Epithelial cell of proximal tubule (primary cell): ENCODE results near the gene GMPR. TPM values are rescaled to one million over a fixed set of nuclear protein-coding genes. Genes with fewer than 3 reads are reported as not detected.

Source experiments
- DNase-seq: peaks from one replicate; pipeline ENCODE4 v3.0.0-alpha.2; 2011; ENCODE audit warnings: low read depth
- H3K4me3 ChIP-seq: 2 replicates; pipeline ENCODE4 v1.5.1; 2011; ENCODE audit warnings: low read depth, mild to moderate bottlenecking, low read length
- total RNA-seq: library from RNA; depleted of rRNA; stranded (reverse); fragments of >200 nt; gene quantifications from 2 replicates; pipeline ENCODE4 v1.2.3, GENCODE V29; 2015
- TF ChIP-seq, protein P1 (sequence below): conservative IDR thresholded peaks from 2 replicates; pipeline ENCODE4 v1.5.1; 2012; ENCODE audit warnings: low read depth, mild to moderate bottlenecking, low read length

GMPR gene
- total RNA-seq, 1 donor from 2014 or later = 0.81 TPM

DNA sequence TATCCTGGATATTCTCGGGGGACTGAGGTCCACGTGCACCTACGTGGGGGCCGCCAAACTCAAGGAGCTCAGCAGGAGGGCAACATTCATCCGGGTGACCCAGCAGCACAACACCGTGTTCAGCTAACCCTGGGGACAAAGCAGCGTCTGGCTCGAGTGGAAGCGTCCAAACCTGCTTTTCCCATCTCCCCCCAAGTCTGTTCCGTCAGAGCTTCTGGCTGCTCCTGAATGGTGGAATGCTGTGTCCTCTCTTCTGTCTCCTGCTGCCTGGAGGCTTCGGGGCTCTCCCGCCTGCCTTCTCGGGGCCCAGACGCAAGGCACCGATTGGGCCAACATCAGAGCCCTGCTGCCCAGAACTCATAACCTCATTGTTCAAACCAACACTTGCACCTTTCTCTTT, 56.7 kb downstream of the GMPR start:
- no peak overlapping the region for H3K4me3 ChIP-seq
- no peak for DNase-seq
- TF ChIP-seq, protein P1, sequence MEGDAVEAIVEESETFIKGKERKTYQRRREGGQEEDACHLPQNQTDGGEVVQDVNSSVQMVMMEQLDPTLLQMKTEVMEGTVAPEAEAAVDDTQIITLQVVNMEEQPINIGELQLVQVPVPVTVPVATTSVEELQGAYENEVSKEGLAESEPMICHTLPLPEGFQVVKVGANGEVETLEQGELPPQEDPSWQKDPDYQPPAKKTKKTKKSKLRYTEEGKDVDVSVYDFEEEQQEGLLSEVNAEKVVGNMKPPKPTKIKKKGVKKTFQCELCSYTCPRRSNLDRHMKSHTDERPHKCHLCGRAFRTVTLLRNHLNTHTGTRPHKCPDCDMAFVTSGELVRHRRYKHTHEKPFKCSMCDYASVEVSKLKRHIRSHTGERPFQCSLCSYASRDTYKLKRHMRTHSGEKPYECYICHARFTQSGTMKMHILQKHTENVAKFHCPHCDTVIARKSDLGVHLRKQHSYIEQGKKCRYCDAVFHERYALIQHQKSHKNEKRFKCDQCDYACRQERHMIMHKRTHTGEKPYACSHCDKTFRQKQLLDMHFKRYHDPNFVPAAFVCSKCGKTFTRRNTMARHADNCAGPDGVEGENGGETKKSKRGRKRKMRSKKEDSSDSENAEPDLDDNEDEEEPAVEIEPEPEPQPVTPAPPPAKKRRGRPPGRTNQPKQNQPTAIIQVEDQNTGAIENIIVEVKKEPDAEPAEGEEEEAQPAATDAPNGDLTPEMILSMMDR = no peak

DNA sequence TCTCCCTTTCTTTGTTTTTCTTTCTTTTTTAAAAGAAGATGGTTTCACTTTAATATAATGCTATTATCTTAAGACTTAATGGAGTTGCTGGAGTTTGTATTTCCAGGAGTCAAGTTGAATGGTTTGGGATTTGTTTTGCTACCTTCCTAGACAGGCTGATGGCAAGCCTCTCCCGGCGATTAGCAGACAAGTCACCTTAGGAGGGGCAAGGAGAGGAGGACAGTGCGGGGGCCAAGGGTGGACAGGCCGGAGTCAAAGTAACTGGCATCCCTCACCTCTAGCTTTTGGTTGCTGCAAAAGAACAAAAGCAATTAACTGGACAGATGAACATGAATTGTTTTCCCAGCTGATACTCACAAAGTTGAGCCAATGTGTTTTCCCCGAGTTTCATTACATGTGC, 57.1 kb downstream of the GMPR start:
- TF ChIP-seq, protein P1 = no peak
- no peak overlapping the region for H3K4me3 ChIP-seq
- DNase-seq = no peak

DNA sequence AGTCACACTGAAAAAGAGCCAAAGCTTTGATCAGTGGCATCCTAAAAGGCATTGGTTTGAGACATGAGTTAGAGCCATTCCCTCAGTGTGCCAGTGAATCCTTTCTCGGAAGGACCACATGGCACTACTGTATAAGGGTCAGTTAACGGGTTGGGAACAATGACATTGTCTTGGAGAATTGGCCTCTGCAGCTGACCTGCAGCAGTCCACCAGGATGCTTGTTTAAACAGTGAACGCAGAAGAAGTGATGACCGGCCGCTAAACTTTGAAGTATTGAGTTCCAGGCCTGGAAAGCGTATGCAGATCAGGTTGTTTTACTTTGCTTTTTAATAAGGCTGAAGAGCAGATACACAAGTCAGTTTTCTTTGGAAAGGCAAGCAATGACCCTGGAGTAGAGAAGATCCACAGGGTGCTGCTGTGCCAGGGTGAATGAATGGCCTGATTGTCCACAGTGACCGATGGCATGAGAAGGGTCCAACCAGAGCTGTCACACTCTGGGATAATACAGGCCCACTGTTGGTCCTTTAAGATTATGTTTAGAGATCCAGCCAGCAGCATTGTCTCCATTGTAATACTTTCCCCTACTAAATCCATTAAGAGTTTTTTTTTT, 57.8 kb downstream of the GMPR start:
- DNase-seq = no peak
- H3K4me3 ChIP-seq = no peak overlapping the region
- TF ChIP-seq, protein P1 = no peak

DNA sequence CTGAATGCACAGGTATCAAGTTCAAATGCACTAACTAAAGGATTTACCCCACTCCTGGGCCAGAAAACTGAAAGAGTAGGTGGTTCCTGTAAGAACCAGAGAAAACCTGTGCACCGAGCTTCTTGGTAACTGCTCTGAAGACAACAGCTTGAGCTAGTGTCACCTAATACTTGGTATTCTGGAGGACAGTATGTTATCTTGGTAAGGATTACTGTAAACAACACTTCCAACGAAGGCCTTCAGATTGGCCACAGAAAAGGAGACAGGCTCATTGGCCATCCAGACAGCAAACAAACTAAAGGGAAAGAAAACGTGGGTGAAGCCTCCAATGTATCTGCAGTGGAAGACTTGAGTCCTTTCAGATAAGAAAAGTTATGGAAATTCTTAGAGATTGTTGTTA, 61.5 kb downstream of the GMPR start:
- TF ChIP-seq, protein P1 = no peak
- H3K4me3 ChIP-seq = no peak overlapping the region
- DNase-seq = no peak

DNA sequence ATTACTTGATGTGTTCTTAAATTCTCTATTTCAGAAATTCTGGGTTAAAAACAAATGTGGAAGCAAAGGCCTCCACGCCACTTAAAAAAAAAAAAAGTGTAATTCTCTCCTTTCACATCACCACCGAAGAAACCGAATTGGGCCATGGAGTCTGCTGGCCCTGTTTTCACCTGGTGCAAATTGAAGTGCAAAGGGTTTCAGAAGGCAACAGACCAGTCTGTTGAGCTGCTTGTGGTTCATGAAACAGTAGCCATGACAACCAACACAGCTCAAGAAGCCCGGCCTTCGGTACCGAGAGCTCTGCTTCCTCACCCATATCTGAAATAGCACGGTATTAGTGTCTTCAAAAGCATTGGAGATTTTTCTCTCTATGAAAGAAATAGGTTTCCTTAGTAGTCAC, 63.1 kb downstream of the GMPR start:
- TF ChIP-seq, protein P1 = no peak
- H3K4me3 ChIP-seq = no peak overlapping the region
- DNase-seq = no peak

DNA sequence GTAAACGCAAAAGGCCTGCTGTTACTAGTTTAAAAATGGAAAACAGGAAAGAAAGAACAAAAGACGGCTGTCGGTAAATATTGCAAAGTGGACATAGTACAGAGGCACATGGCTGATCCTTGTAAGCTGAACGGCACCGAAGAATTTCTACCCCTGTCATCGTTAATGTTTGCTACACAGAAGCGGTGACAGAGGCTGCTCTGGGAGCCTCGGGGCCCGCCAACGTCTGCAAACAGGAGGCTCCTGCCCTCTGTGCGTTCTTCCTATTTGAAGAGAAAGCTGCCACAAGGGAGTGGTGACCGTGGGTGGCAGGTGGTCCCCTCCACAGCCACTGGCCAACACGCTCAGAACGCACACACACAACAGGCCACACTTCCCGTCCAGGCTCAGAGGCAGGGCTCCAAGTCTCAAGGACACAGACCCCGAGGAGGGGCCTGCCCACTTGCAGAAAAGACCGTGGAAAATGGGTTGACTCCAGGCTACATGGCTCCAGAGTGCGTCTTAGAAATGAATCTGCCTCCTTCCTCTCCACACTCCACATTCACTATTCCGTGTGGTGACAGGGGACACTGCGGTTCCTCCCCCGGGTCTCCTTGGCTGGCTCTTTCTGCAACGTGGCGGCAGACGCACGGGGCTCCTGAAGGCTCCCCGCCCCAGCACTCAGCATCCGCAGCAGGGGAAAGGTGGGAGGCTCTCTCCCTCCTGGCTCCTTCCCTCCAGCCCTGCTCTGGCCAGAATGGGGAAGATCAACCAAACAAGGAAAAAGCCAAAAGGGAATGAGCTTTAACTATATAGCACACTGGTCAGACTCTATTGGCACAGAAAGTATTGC, 64.5 kb downstream of the GMPR start:
- no peak for DNase-seq
- H3K4me3 ChIP-seq = no peak overlapping the region
- TF ChIP-seq, protein P1 = no peak

DNA sequence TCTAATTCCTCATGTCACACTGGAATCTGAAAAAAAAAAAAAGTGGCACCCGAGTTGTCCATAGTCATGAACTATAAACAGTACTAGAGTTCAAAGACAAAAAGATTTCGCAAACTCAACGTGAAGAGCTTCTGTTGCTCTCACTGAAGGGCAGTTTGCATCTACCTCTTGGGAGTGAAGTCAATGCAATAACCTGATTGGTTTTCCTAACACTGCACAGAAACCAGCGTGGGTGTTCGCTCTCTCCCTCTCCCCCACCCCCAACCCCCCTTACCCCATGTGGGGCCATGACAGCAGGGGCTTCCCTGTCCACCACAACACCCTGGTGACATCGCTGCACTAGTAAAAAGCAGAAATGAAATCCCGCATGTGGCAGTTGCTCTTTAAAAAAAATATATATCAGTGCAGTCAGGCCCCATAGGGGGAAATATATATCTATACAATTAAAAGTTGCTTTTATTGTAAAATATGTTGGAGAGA, 66.9 kb downstream of the GMPR start:
- H3K4me3 ChIP-seq = no peak overlapping the region

More for the DNA sequence above, 66.9 kb downstream of the GMPR start:
- DNase-seq = no peak
- TF ChIP-seq, protein P1 = no peak
